H9 (cell line): ENCODE results near the gene NKX1-1. TPM values are rescaled to one million over a fixed set of nuclear protein-coding genes. Genes with fewer than 3 reads are reported as not detected.

Experiments
- DNase-seq: peaks from one replicate; pipeline ENCODE4 v3.0.0-alpha.2; 2017
- H2AFZ ChIP-seq: one replicate; pipeline ENCODE4 v1.6.1; 2013; ENCODE audit warnings: mild to moderate bottlenecking, low read length, control low read depth, moderate library complexity
- H2AK5ac ChIP-seq: 2 replicates; pipeline ENCODE4 v1.6.1; 2013; ENCODE audit warnings: low read length, control low read depth, mixed read lengths; ENCODE audit not compliant: insufficient read length
- H2BK120ac ChIP-seq: one replicate; pipeline ENCODE4 v1.6.1; 2013; ENCODE audit warnings: low read depth, mild to moderate bottlenecking, low read length, control low read depth, inconsistent platforms; ENCODE audit not compliant: poor library complexity, severe bottlenecking
- H2BK12ac ChIP-seq: 2 replicates; pipeline ENCODE4 v1.6.1; 2013; ENCODE audit warnings: low read length, control low read depth, mixed read lengths, low read depth; ENCODE audit not compliant: insufficient read length
- H2BK15ac ChIP-seq: 2 replicates; pipeline ENCODE4 v1.6.1; 2013; ENCODE audit warnings: low read depth, low read length, control low read depth
- H2BK20ac ChIP-seq: one replicate; pipeline ENCODE4 v1.6.1; 2013; ENCODE audit warnings: low read depth, mild to moderate bottlenecking, low read length, control low read depth, inconsistent platforms; ENCODE audit not compliant: poor library complexity, severe bottlenecking
- H2BK5ac ChIP-seq: 2 replicates; pipeline ENCODE4 v1.6.1; 2013; ENCODE audit warnings: low read length, control low read depth, mixed read lengths; ENCODE audit not compliant: insufficient read length
- H3K14ac ChIP-seq: 2 replicates; pipeline ENCODE4 v1.6.1; 2013; ENCODE audit warnings: low read length, control low read depth; ENCODE audit not compliant: insufficient read depth
- H3K18ac ChIP-seq: 2 replicates; pipeline ENCODE4 v1.6.1; 2013; ENCODE audit warnings: low read depth, mild to moderate bottlenecking, mixed read lengths, low read length, control low read depth; ENCODE audit not compliant: insufficient read length
- H3K23ac ChIP-seq: 2 replicates; pipeline ENCODE4 v1.6.1; 2013; ENCODE audit warnings: low read length, control low read depth, mixed read lengths, low read depth; ENCODE audit not compliant: insufficient read length
- H3K23me2 ChIP-seq: 2 replicates; pipeline ENCODE4 v1.6.1; 2013; ENCODE audit warnings: low read depth, mild to moderate bottlenecking, mixed read lengths, low read length, control low read depth; ENCODE audit not compliant: insufficient read length, poor library complexity, severe bottlenecking
- H3K27ac ChIP-seq: 2 replicates; pipeline ENCODE4 v1.5.1; 2013; ENCODE audit warnings: low read length, control low read depth, mixed read lengths, low read depth; ENCODE audit not compliant: insufficient read length
- H3K27me3 ChIP-seq: 2 replicates; pipeline ENCODE4 v1.6.1; 2013; ENCODE audit warnings: low read length, control low read depth, inconsistent platforms; ENCODE audit not compliant: insufficient read depth
- H3K4ac ChIP-seq: 2 replicates; pipeline ENCODE4 v1.6.1; 2013; ENCODE audit warnings: low read depth, mild to moderate bottlenecking, control low read depth, inconsistent platforms, low read length, moderate library complexity
- H3K4me1 ChIP-seq: 2 replicates; pipeline ENCODE4 v1.6.1; 2013; ENCODE audit warnings: low read length, control low read depth, inconsistent platforms; ENCODE audit not compliant: insufficient read depth
- H3K4me2 ChIP-seq: 2 replicates; pipeline ENCODE4 v1.6.1; 2013; ENCODE audit warnings: low read length, control low read depth, mixed read lengths; ENCODE audit not compliant: insufficient read length, insufficient read depth
- H3K56ac ChIP-seq: 2 replicates; pipeline ENCODE4 v1.6.1; 2013; ENCODE audit warnings: low read depth, mild to moderate bottlenecking, mixed read lengths, low read length, control low read depth; ENCODE audit not compliant: insufficient read length
- H3K79me1 ChIP-seq: 2 replicates; pipeline ENCODE4 v1.6.1; 2013; ENCODE audit warnings: low read depth, mild to moderate bottlenecking, moderate library complexity, low read length, control low read depth, inconsistent platforms; ENCODE audit not compliant: insufficient read depth, poor library complexity, severe bottlenecking
- H3K79me2 ChIP-seq: 2 replicates; pipeline ENCODE4 v1.6.1; 2013; ENCODE audit warnings: low read length, control low read depth, inconsistent platforms; ENCODE audit not compliant: insufficient read depth
- H3K9ac ChIP-seq: 2 replicates; pipeline ENCODE4 v1.6.1; 2013; ENCODE audit warnings: low read length, control low read depth, mixed read lengths; ENCODE audit not compliant: insufficient read length; ENCODE audit errors: extremely low read depth
- H3K9me3 ChIP-seq: one replicate; pipeline ENCODE4 v1.6.1; 2013; ENCODE audit warnings: low read depth, low read length, inconsistent platforms; ENCODE audit not compliant: control insufficient read depth
- H3T11ph ChIP-seq: one replicate; pipeline ENCODE4 v1.6.1; 2013; ENCODE audit warnings: mild to moderate bottlenecking, low read length, control low read depth, inconsistent platforms
- H4K20me1 ChIP-seq: one replicate; pipeline ENCODE4 v1.6.1; 2013; ENCODE audit not compliant: control insufficient read depth, insufficient read length, insufficient read depth
- H4K5ac ChIP-seq: 2 replicates; pipeline ENCODE4 v1.6.1; 2013; ENCODE audit warnings: low read depth, mild to moderate bottlenecking, mixed read lengths, low read length, control low read depth; ENCODE audit not compliant: insufficient read length
- H4K8ac ChIP-seq: replicated peaks from 2 replicates; pipeline ENCODE4 v1.6.1; 2013; ENCODE audit warnings: low read length, control low read depth, mixed read lengths, low read depth; ENCODE audit not compliant: insufficient read length
- H4K91ac ChIP-seq: 2 replicates; pipeline ENCODE4 v1.6.1; 2013; ENCODE audit warnings: low read depth, mild to moderate bottlenecking, moderate library complexity, mixed read lengths, low read length, control low read depth; ENCODE audit not compliant: insufficient read length
- H3K27ac Mint-ChIP-seq, 3 experiments: 2 replicates in 2 of 3; 3 replicates in 1 of 3; pipeline ENCODE4 v1.8.0; 2020 to 2021; ENCODE audit warnings: mixed read lengths in 3 of 3, mild to moderate bottlenecking in 1 of 3, moderate library complexity in 1 of 3
- H3K27me3 Mint-ChIP-seq: 2 replicates; pipeline ENCODE4 v1.8.0; 2021; ENCODE audit warnings: low read depth, mild to moderate bottlenecking, moderate library complexity, mixed read lengths
- H3K36me3 Mint-ChIP-seq, 3 experiments: 2 replicates in 2 of 3; 3 replicates in 1 of 3; pipeline ENCODE4 v1.8.0; 2020 to 2021; ENCODE audit warnings: low read depth in 3 of 3, mixed read lengths in 3 of 3; ENCODE audit not compliant: insufficient read depth in 1 of 3
- H3K4me1 Mint-ChIP-seq, 2 experiments: 2 replicates each; pipeline ENCODE4 v1.8.0; 2020; ENCODE audit warnings: mixed read lengths in 2 of 2
- H3K4me3 Mint-ChIP-seq, 2 experiments: 2 replicates in 1 of 2; 3 replicates in 1 of 2; pipeline ENCODE4 v1.8.0; 2020 to 2021; ENCODE audit warnings: mild to moderate bottlenecking in 2 of 2, mixed read lengths in 2 of 2, moderate library complexity in 1 of 2
- H3K9me3 Mint-ChIP-seq, 2 experiments: 2 replicates in 1 of 2; 3 replicates in 1 of 2; pipeline ENCODE4 v1.8.0; 2020; ENCODE audit warnings: mild to moderate bottlenecking in 2 of 2, mixed read lengths in 2 of 2, moderate library complexity in 1 of 2
- WGBS: extraction: QIAGEN DNeasy Blood & Tissue Kit; methylation state at CpG from one replicate; pipeline ENCODE4 v1.1.7; 2013; ENCODE audit warnings: missing lambda C conversion rate, low lambda C conversion rate, mixed read lengths; ENCODE audit not compliant: insufficient read length; ENCODE audit errors: extremely low coverage; 5-methylcytosine and 5-hydroxymethylcytosine counted together
- total RNA-seq: library from RNA; stranded (reverse); gene quantifications from 2 replicates; pipeline ENCODE4 v1.2.1, GENCODE V29; 2021
- TF ChIP-seq, protein P1 (sequence below): fragments of 200-600 bp; sonication (generic); conservative IDR thresholded peaks from 3 replicates; pipeline ENCODE4 v1.8.0; 2021; ENCODE audit warnings: antibody characterized with exemption, mild to moderate bottlenecking

NKX1-1 gene
- total RNA-seq, 1 experiment from 2014 or later = not detected

DNA sequence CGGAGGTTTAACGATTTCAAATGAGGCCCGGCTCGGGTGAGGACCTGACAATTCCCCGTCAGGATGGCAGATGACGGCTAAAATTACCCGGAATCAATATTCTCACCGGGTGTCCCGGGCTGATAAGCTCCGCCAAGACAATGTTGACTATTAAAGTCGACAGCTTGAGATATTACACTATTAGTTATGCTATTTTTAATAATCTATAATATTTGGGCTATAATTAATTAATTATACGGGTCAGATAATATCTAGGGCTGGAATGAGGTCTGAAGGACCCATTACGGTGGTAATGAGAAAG, 9.4 kb upstream of the NKX1-1 start:
- Histone ChIP-seq H3K9ac (no peak overlapping the region), H2BK20ac (no peak overlapping the region), H3K23ac (no peak overlapping the region), H3K23me2 (peaks cover 2% of the 10 kb centered on the region), H2BK5ac (no peak overlapping the region), H2AK5ac (no peak overlapping the region), H3K14ac (no peak overlapping the region), H3K4me1 (no peaks in the 10 kb centered on the region), H3K27ac (no peak overlapping the region), H2BK15ac (no peak overlapping the region), H4K5ac (no peak overlapping the region), H2BK12ac (no peak overlapping the region), H3K56ac (no peak overlapping the region), H4K8ac (no peak overlapping the region), H4K20me1 (no peaks in the 10 kb centered on the region), H3K27me3 (peaks cover 12% of the 10 kb centered on the region; the same call in 1 of the 2 replicates), H3K79me2 (no peaks in the 10 kb centered on the region), H4K91ac (no peak overlapping the region), H3K4me2 (no peak overlapping the region), H2BK120ac (no peak overlapping the region), H2AFZ (no peak overlapping the region), H3T11ph (no peak overlapping the region), H3K18ac (no peak overlapping the region), H3K79me1 (no peaks in the 10 kb centered on the region), H3K4ac (no peak overlapping the region), H3K9me3 (no peaks in the 10 kb centered on the region)
- no CpG with 5 or more reads among the region's 13 CpGs for WGBS
- peaks cover under 1 to 5% of the 10 kb centered on the region in 2 experiments; a peak in 3 of 4 replicates for H3K4me1 Mint-ChIP-seq
- no peak for DNase-seq
- H3K4me3 Mint-ChIP-seq = peak overlapping the region in 1 of 2 experiments; percentile 56; a peak in 2 of 5 replicates
- H3K9me3 Mint-ChIP-seq = no peaks in the 10 kb centered on the region; a peak in 1 of 5 replicates
- no peak overlapping the region for H3K27ac Mint-ChIP-seq
- peaks cover 34% of the 10 kb centered on the region for H3K27me3 Mint-ChIP-seq
- TF ChIP-seq, protein P1, sequence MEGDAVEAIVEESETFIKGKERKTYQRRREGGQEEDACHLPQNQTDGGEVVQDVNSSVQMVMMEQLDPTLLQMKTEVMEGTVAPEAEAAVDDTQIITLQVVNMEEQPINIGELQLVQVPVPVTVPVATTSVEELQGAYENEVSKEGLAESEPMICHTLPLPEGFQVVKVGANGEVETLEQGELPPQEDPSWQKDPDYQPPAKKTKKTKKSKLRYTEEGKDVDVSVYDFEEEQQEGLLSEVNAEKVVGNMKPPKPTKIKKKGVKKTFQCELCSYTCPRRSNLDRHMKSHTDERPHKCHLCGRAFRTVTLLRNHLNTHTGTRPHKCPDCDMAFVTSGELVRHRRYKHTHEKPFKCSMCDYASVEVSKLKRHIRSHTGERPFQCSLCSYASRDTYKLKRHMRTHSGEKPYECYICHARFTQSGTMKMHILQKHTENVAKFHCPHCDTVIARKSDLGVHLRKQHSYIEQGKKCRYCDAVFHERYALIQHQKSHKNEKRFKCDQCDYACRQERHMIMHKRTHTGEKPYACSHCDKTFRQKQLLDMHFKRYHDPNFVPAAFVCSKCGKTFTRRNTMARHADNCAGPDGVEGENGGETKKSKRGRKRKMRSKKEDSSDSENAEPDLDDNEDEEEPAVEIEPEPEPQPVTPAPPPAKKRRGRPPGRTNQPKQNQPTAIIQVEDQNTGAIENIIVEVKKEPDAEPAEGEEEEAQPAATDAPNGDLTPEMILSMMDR = no peak
- H3K36me3 Mint-ChIP-seq = no peaks in the 10 kb centered on the region; a peak in 1 of 7 replicates
